H9 (cell line): ENCODE measurements around the gene E4F1. TPM values are rescaled to one million over a fixed set of nuclear protein-coding genes. Genes with fewer than 3 reads are reported as not detected.

Experiments
- DNase-seq: peaks from one replicate; pipeline ENCODE4 v3.0.0-alpha.2; 2017
- H2AFZ ChIP-seq: one replicate; pipeline ENCODE4 v1.6.1; 2013; ENCODE audit warnings: mild to moderate bottlenecking, low read length, control low read depth, moderate library complexity
- H2AK5ac ChIP-seq: 2 replicates; pipeline ENCODE4 v1.6.1; 2013; ENCODE audit warnings: low read length, control low read depth, mixed read lengths; ENCODE audit not compliant: insufficient read length
- H2BK120ac ChIP-seq: one replicate; pipeline ENCODE4 v1.6.1; 2013; ENCODE audit warnings: low read depth, mild to moderate bottlenecking, low read length, control low read depth, inconsistent platforms; ENCODE audit not compliant: poor library complexity, severe bottlenecking
- H2BK12ac ChIP-seq: 2 replicates; pipeline ENCODE4 v1.6.1; 2013; ENCODE audit warnings: low read length, control low read depth, mixed read lengths, low read depth; ENCODE audit not compliant: insufficient read length
- H2BK15ac ChIP-seq: 2 replicates; pipeline ENCODE4 v1.6.1; 2013; ENCODE audit warnings: low read depth, low read length, control low read depth
- H2BK20ac ChIP-seq: one replicate; pipeline ENCODE4 v1.6.1; 2013; ENCODE audit warnings: low read depth, mild to moderate bottlenecking, low read length, control low read depth, inconsistent platforms; ENCODE audit not compliant: poor library complexity, severe bottlenecking
- H2BK5ac ChIP-seq: 2 replicates; pipeline ENCODE4 v1.6.1; 2013; ENCODE audit warnings: low read length, control low read depth, mixed read lengths; ENCODE audit not compliant: insufficient read length
- H3K14ac ChIP-seq: 2 replicates; pipeline ENCODE4 v1.6.1; 2013; ENCODE audit warnings: low read length, control low read depth; ENCODE audit not compliant: insufficient read depth
- H3K18ac ChIP-seq: 2 replicates; pipeline ENCODE4 v1.6.1; 2013; ENCODE audit warnings: low read depth, mild to moderate bottlenecking, mixed read lengths, low read length, control low read depth; ENCODE audit not compliant: insufficient read length
- H3K23ac ChIP-seq: 2 replicates; pipeline ENCODE4 v1.6.1; 2013; ENCODE audit warnings: low read length, control low read depth, mixed read lengths, low read depth; ENCODE audit not compliant: insufficient read length
- H3K23me2 ChIP-seq: 2 replicates; pipeline ENCODE4 v1.6.1; 2013; ENCODE audit warnings: low read depth, mild to moderate bottlenecking, mixed read lengths, low read length, control low read depth; ENCODE audit not compliant: insufficient read length, poor library complexity, severe bottlenecking
- H3K27ac ChIP-seq: 2 replicates; pipeline ENCODE4 v1.5.1; 2013; ENCODE audit warnings: low read length, control low read depth, mixed read lengths, low read depth; ENCODE audit not compliant: insufficient read length
- H3K27me3 ChIP-seq: 2 replicates; pipeline ENCODE4 v1.6.1; 2013; ENCODE audit warnings: low read length, control low read depth, inconsistent platforms; ENCODE audit not compliant: insufficient read depth
- H3K4ac ChIP-seq: 2 replicates; pipeline ENCODE4 v1.6.1; 2013; ENCODE audit warnings: low read depth, mild to moderate bottlenecking, control low read depth, inconsistent platforms, low read length, moderate library complexity
- H3K4me1 ChIP-seq: 2 replicates; pipeline ENCODE4 v1.6.1; 2013; ENCODE audit warnings: low read length, control low read depth, inconsistent platforms; ENCODE audit not compliant: insufficient read depth
- H3K4me2 ChIP-seq: 2 replicates; pipeline ENCODE4 v1.6.1; 2013; ENCODE audit warnings: low read length, control low read depth, mixed read lengths; ENCODE audit not compliant: insufficient read length, insufficient read depth
- H3K56ac ChIP-seq: 2 replicates; pipeline ENCODE4 v1.6.1; 2013; ENCODE audit warnings: low read depth, mild to moderate bottlenecking, mixed read lengths, low read length, control low read depth; ENCODE audit not compliant: insufficient read length
- H3K79me1 ChIP-seq: 2 replicates; pipeline ENCODE4 v1.6.1; 2013; ENCODE audit warnings: low read depth, mild to moderate bottlenecking, moderate library complexity, low read length, control low read depth, inconsistent platforms; ENCODE audit not compliant: insufficient read depth, poor library complexity, severe bottlenecking
- H3K79me2 ChIP-seq: 2 replicates; pipeline ENCODE4 v1.6.1; 2013; ENCODE audit warnings: low read length, control low read depth, inconsistent platforms; ENCODE audit not compliant: insufficient read depth
- H3K9ac ChIP-seq: 2 replicates; pipeline ENCODE4 v1.6.1; 2013; ENCODE audit warnings: low read length, control low read depth, mixed read lengths; ENCODE audit not compliant: insufficient read length; ENCODE audit errors: extremely low read depth
- H3K9me3 ChIP-seq: one replicate; pipeline ENCODE4 v1.6.1; 2013; ENCODE audit warnings: low read depth, low read length, inconsistent platforms; ENCODE audit not compliant: control insufficient read depth
- H3T11ph ChIP-seq: one replicate; pipeline ENCODE4 v1.6.1; 2013; ENCODE audit warnings: mild to moderate bottlenecking, low read length, control low read depth, inconsistent platforms
- H4K20me1 ChIP-seq: one replicate; pipeline ENCODE4 v1.6.1; 2013; ENCODE audit not compliant: control insufficient read depth, insufficient read length, insufficient read depth
- H4K5ac ChIP-seq: 2 replicates; pipeline ENCODE4 v1.6.1; 2013; ENCODE audit warnings: low read depth, mild to moderate bottlenecking, mixed read lengths, low read length, control low read depth; ENCODE audit not compliant: insufficient read length
- H4K8ac ChIP-seq: replicated peaks from 2 replicates; pipeline ENCODE4 v1.6.1; 2013; ENCODE audit warnings: low read length, control low read depth, mixed read lengths, low read depth; ENCODE audit not compliant: insufficient read length
- H4K91ac ChIP-seq: 2 replicates; pipeline ENCODE4 v1.6.1; 2013; ENCODE audit warnings: low read depth, mild to moderate bottlenecking, moderate library complexity, mixed read lengths, low read length, control low read depth; ENCODE audit not compliant: insufficient read length
- H3K27ac Mint-ChIP-seq, 3 experiments: 2 replicates in 2 of 3; 3 replicates in 1 of 3; pipeline ENCODE4 v1.8.0; 2020 to 2021; ENCODE audit warnings: mixed read lengths in 3 of 3, mild to moderate bottlenecking in 1 of 3, moderate library complexity in 1 of 3
- H3K27me3 Mint-ChIP-seq: 2 replicates; pipeline ENCODE4 v1.8.0; 2021; ENCODE audit warnings: low read depth, mild to moderate bottlenecking, moderate library complexity, mixed read lengths
- H3K36me3 Mint-ChIP-seq, 3 experiments: 2 replicates in 2 of 3; 3 replicates in 1 of 3; pipeline ENCODE4 v1.8.0; 2020 to 2021; ENCODE audit warnings: low read depth in 3 of 3, mixed read lengths in 3 of 3; ENCODE audit not compliant: insufficient read depth in 1 of 3
- H3K4me1 Mint-ChIP-seq, 2 experiments: 2 replicates each; pipeline ENCODE4 v1.8.0; 2020; ENCODE audit warnings: mixed read lengths in 2 of 2
- H3K4me3 Mint-ChIP-seq, 2 experiments: 2 replicates in 1 of 2; 3 replicates in 1 of 2; pipeline ENCODE4 v1.8.0; 2020 to 2021; ENCODE audit warnings: mild to moderate bottlenecking in 2 of 2, mixed read lengths in 2 of 2, moderate library complexity in 1 of 2
- H3K9me3 Mint-ChIP-seq, 2 experiments: 2 replicates in 1 of 2; 3 replicates in 1 of 2; pipeline ENCODE4 v1.8.0; 2020; ENCODE audit warnings: mild to moderate bottlenecking in 2 of 2, mixed read lengths in 2 of 2, moderate library complexity in 1 of 2
- CTCF ChIP-seq: fragments of 200-600 bp; sonication (generic); conservative IDR thresholded peaks from 3 replicates; pipeline ENCODE4 v1.8.0; 2021; ENCODE audit warnings: antibody characterized with exemption, mild to moderate bottlenecking
- WGBS: extraction: QIAGEN DNeasy Blood & Tissue Kit; methylation state at CpG from one replicate; pipeline ENCODE4 v1.1.7; 2013; ENCODE audit warnings: missing lambda C conversion rate, low lambda C conversion rate, mixed read lengths; ENCODE audit not compliant: insufficient read length; ENCODE audit errors: extremely low coverage; 5-methylcytosine and 5-hydroxymethylcytosine counted together
- total RNA-seq: library from RNA; stranded (reverse); gene quantifications from 2 replicates; pipeline ENCODE4 v1.2.1, GENCODE V29; 2021

E4F1 gene
- total RNA-seq, 1 experiment from 2014 or later, result 35.9 TPM

- H3K79me1 ChIP-seq, result no peaks in the 10 kb centered on the region
- no peak overlapping the region for H2BK5ac ChIP-seq
- no peak overlapping the region for H3K9ac ChIP-seq
- TF ChIP-seq CTCF, result no peak
- peaks cover 4% of the 10 kb centered on the region for H3K23me2 ChIP-seq
- no peak overlapping the region for H4K91ac ChIP-seq
- no peak overlapping the region for H2BK12ac ChIP-seq
- Mint-ChIP-seq H3K9me3 (no peaks in the 10 kb centered on the region), H3K4me3 (no peak overlapping the region), H3K4me1 (peaks cover 3 to 7% of the 10 kb centered on the region in 2 experiments), H3K27me3 (no peaks in the 10 kb centered on the region), H3K27ac (no peak overlapping the region), H3K36me3 (peaks cover 3 to 24% (median 22%) of the 10 kb centered on the region in 3 experiments)
- no peak overlapping the region for H4K8ac ChIP-seq
- H3K4ac ChIP-seq, result no peak overlapping the region
- WGBS, result no CpG with 5 or more reads among the region's 43 CpGs
- H2AK5ac ChIP-seq, result no peak overlapping the region
- H4K5ac ChIP-seq, result no peak overlapping the region
- H3K56ac ChIP-seq, result no peak overlapping the region
- H3K18ac ChIP-seq, result no peak overlapping the region
- no peak overlapping the region for H2BK15ac ChIP-seq
- H3K27me3 ChIP-seq, result no peaks in the 10 kb centered on the region
- no peaks in the 10 kb centered on the region for H3K9me3 ChIP-seq
- no peak for DNase-seq
- no peak overlapping the region for H3K27ac ChIP-seq
- no peak overlapping the region for H3K4me2 ChIP-seq
- no peak overlapping the region for H3T11ph ChIP-seq
- H2AFZ ChIP-seq, result no peak overlapping the region
- H3K14ac ChIP-seq, result no peak overlapping the region
- no peak overlapping the region for H2BK120ac ChIP-seq
- H3K23ac ChIP-seq, result no peak overlapping the region
- H4K20me1 ChIP-seq, result peaks cover 3% of the 10 kb centered on the region
- no peak overlapping the region for H2BK20ac ChIP-seq
- no peaks in the 10 kb centered on the region for H3K4me1 ChIP-seq
- no peaks in the 10 kb centered on the region for H3K79me2 ChIP-seq
Observed at GRCh38 chr16:2180461-2180860, 42.9 kb upstream of the E4F1 start.
